Neutrophil (primary cell): ENCODE results near the gene GNE.
"Not testable (repeated sequence)": the region's sequence is repeated elsewhere in the genome, so short reads cannot be mapped to it uniquely, and the experiment has no call there.

ENCODE experiments used
- H3K27ac ChIP-seq: fragments of 200-600 bp; sonication (generic); 2 replicates; pipeline ENCODE4 v1.5.1; 2016; ENCODE audit warnings: mild to moderate bottlenecking, moderate library complexity
- H3K27me3 ChIP-seq: fragments of 200-600 bp; sonication (generic); 2 replicates; pipeline ENCODE4 v1.6.0; 2016; ENCODE audit warnings: mild to moderate bottlenecking
- H3K36me3 ChIP-seq: fragments of 200-600 bp; sonication (generic); 2 replicates; pipeline ENCODE4 v1.5.1; 2017
- H3K4me1 ChIP-seq, 2 experiments: fragments of 200-600 bp in 1 of 2; sonication (generic) in 1 of 2; 1 replicate in 1 of 2; 2 replicates in 1 of 2; pipeline versions ENCODE4 v1.5.1 to v1.6.1; 2013 to 2016; ENCODE audit warnings: low read depth in 1 of 2, low read length in 1 of 2, mild to moderate bottlenecking in 1 of 2, moderate library complexity in 1 of 2; ENCODE audit not compliant: control insufficient read depth in 1 of 2, insufficient read depth in 1 of 2
- H3K4me3 ChIP-seq, 2 experiments: fragments of 200-600 bp in 1 of 2; sonication (generic) in 1 of 2; 1 replicate in 1 of 2; 2 replicates in 1 of 2; pipeline ENCODE4 v1.5.1; 2013 to 2016; ENCODE audit warnings: low read depth in 1 of 2, low read length in 1 of 2, mild to moderate bottlenecking in 1 of 2, moderate library complexity in 1 of 2
- H3K9me3 ChIP-seq: fragments of 200-600 bp; sonication (generic); 2 replicates; pipeline ENCODE4 v1.5.1; 2016
- CTCF ChIP-seq: fragments of 200-600 bp; sonication (generic); IDR thresholded peaks from 2 replicates; pipeline ENCODE4 v1.5.1; 2016; ENCODE audit warnings: antibody characterized with exemption

The GNE gene

GRCh38 chr9:36247356-36247755, 10.9 kb downstream of the GNE start:
- no peak for TF ChIP-seq CTCF
- peaks cover 14% of the 10 kb centered on the region for H3K36me3 ChIP-seq
- no peak overlapping the region for H3K4me3 ChIP-seq
- H3K4me1 ChIP-seq, result no peaks in the 10 kb centered on the region
- H3K9me3 ChIP-seq, result no peaks in the 10 kb centered on the region
- no peaks in the 10 kb centered on the region for H3K27me3 ChIP-seq
- H3K27ac ChIP-seq, result no peak overlapping the region

GRCh38 chr9:36245906-36246305, 12.3 kb downstream of the GNE start:
- no peak overlapping the region for H3K4me3 ChIP-seq
- H3K27ac ChIP-seq, result no peak overlapping the region
- H3K36me3 ChIP-seq, result peaks cover 14% of the 10 kb centered on the region
- no peaks in the 10 kb centered on the region for H3K4me1 ChIP-seq
- no peaks in the 10 kb centered on the region for H3K9me3 ChIP-seq
- H3K27me3 ChIP-seq, result no peaks in the 10 kb centered on the region
- TF ChIP-seq CTCF, result no peak

GRCh38 chr9:36239675-36240074, 18.6 kb downstream of the GNE start:
- H3K9me3 ChIP-seq, H3K4me3 ChIP-seq, H3K4me1 ChIP-seq, H3K27me3 ChIP-seq, H3K27ac ChIP-seq: not testable (repeated sequence)
- H3K36me3 ChIP-seq, result peaks cover 16% of the 10 kb centered on the region

- H3K36me3 ChIP-seq, result peaks cover 21% of the 10 kb centered on the region
- H3K4me3 ChIP-seq, H3K9me3 ChIP-seq, H3K27me3 ChIP-seq, H3K4me1 ChIP-seq, H3K27ac ChIP-seq: not testable (repeated sequence)
Measured at GRCh38 chr9:36239205-36239604, 19.0 kb downstream of the GNE start.

GRCh38 chr9:36237230-36237629, 21.0 kb downstream of the GNE start:
- Histone ChIP-seq H3K27ac (no peak overlapping the region), H3K9me3 (no peaks in the 10 kb centered on the region), H3K4me3 (no peak overlapping the region), H3K4me1 (no peaks in the 10 kb centered on the region), H3K36me3 (peaks cover 31% of the 10 kb centered on the region), H3K27me3 (no peaks in the 10 kb centered on the region)
- TF ChIP-seq CTCF, result no peak

- Histone ChIP-seq H3K27ac (no peak overlapping the region), H3K4me3 (no peak overlapping the region), H3K9me3 (no peaks in the 10 kb centered on the region), H3K27me3 (no peaks in the 10 kb centered on the region), H3K4me1 (no peaks in the 10 kb centered on the region), H3K36me3 (peaks cover 72% of the 10 kb centered on the region)
- TF ChIP-seq CTCF, result no peak
Measured at GRCh38 chr9:36222449-36222848, 35.8 kb downstream of the GNE start.

GRCh38 chr9:36221667-36222066, 36.6 kb downstream of the GNE start:
- H3K9me3 ChIP-seq, result no peaks in the 10 kb centered on the region

More at GRCh38 chr9:36221667-36222066, 36.6 kb downstream of the GNE start:
- no peak overlapping the region for H3K27ac ChIP-seq
- no peak for TF ChIP-seq CTCF
- H3K4me3 ChIP-seq, result no peak overlapping the region
- no peaks in the 10 kb centered on the region for H3K4me1 ChIP-seq
- peaks cover 72% of the 10 kb centered on the region for H3K36me3 ChIP-seq
- H3K27me3 ChIP-seq, result no peaks in the 10 kb centered on the region
